Right hindlimb (tissue), 1 donor: ENCODE measurements around the gene MBP.
"Not testable (repeated sequence)": the region's sequence is repeated elsewhere in the genome, so short reads cannot be mapped to it uniquely, and the experiment has no call there.

Experiments used
- DNase-seq: peaks from one replicate; pipeline ENCODE4 v3.0.0-alpha.2; 2018

MBP gene

GRCh38 chr18:76959605-76960004, 173.0 kb downstream of the MBP start:
- DNase-seq, result no peak

- no peak for DNase-seq
These were observed 173.8 kb downstream of the MBP start for GRCh38 chr18:76958692-76959341.

- DNase-seq, result no peak
These were observed 174.9 kb downstream of the MBP start for GRCh38 chr18:76957384-76958355.

- no peak for DNase-seq
These were observed 175.9 kb downstream of the MBP start for GRCh38 chr18:76956648-76957047.

GRCh38 chr18:76955524-76956170, 176.9 kb downstream of the MBP start:
- DNase-seq, result peak; percentile 53

GRCh38 chr18:76953583-76954233, 178.9 kb downstream of the MBP start:
- DNase-seq, result peak; percentile 79

- DNase-seq, result no peak
These were observed 179.4 kb downstream of the MBP start for GRCh38 chr18:76953156-76953555.

GRCh38 chr18:76952747-76953146, 179.8 kb downstream of the MBP start:
- no peak for DNase-seq

- DNase-seq, result no peak
These were observed 180.9 kb downstream of the MBP start for GRCh38 chr18:76951456-76952247.

- DNase-seq, result no peak
These were observed 184.2 kb downstream of the MBP start for GRCh38 chr18:76948345-76948744.

GRCh38 chr18:76944346-76944745, 188.2 kb downstream of the MBP start:
- DNase-seq, result not testable (repeated sequence)

- DNase-seq, result peak; percentile 53
These were observed 188.8 kb downstream of the MBP start for GRCh38 chr18:76943542-76944339.

GRCh38 chr18:76941284-76941683, 191.3 kb downstream of the MBP start:
- no peak for DNase-seq

- no peak for DNase-seq
These were observed 194.0 kb downstream of the MBP start for GRCh38 chr18:76938619-76939018.

- DNase-seq, result no peak
These were observed 195.0 kb downstream of the MBP start for GRCh38 chr18:76937597-76937996.

GRCh38 chr18:76936877-76937276, 195.7 kb downstream of the MBP start:
- no peak for DNase-seq

GRCh38 chr18:76935722-76936337, 196.8 kb downstream of the MBP start:
- DNase-seq, result no peak

- DNase-seq, result peak; percentile 57
These were observed 200.4 kb downstream of the MBP start for GRCh38 chr18:76932026-76932819.

- DNase-seq, result no peak
These were observed 201.4 kb downstream of the MBP start for GRCh38 chr18:76931171-76931570.
